HS-5 (cell line): ENCODE measurements around the gene NUP210.
"Not testable (repeated sequence)": the region's sequence is repeated elsewhere in the genome, so short reads cannot be mapped to it uniquely, and the experiment has no call there.

Source experiments
- DNase-seq: peaks from one replicate; pipeline ENCODE4 v3.0.0-alpha.2; 2012; ENCODE audit warnings: low read depth

The NUP210 gene

GRCh38 chr3:13420045-13420830 is at the start of gene NUP210:
TSS of gene NUP210 (minus strand) at chr3:13420322. CDS start at chr3:13420226, 96 bp downstream.
- no peak for DNase-seq

GRCh38 chr3:13466781-13467180 is 46.7 kb upstream of the NUP210 start:
- DNase-seq = no peak

GRCh38 chr3:13465236-13465873 is 45.2 kb upstream of the NUP210 start:
- DNase-seq = no peak

- no peak for DNase-seq
Measured at GRCh38 chr3:13463618-13464400, 43.7 kb upstream of the NUP210 start.

- DNase-seq = no peak
Measured at GRCh38 chr3:13462822-13463221, 42.7 kb upstream of the NUP210 start.

- DNase-seq = no peak
Measured at GRCh38 chr3:13462125-13462629, 42.1 kb upstream of the NUP210 start.

GRCh38 chr3:13461169-13462124 is 41.3 kb upstream of the NUP210 start:
- no peak for DNase-seq

GRCh38 chr3:13460341-13460736 is 40.2 kb upstream of the NUP210 start:
- DNase-seq = no peak

- DNase-seq = no peak
Measured at GRCh38 chr3:13459605-13460340, 39.7 kb upstream of the NUP210 start.

- no peak for DNase-seq
Measured at GRCh38 chr3:13457593-13457992, 37.5 kb upstream of the NUP210 start.

GRCh38 chr3:13455644-13456043 is 35.5 kb upstream of the NUP210 start:
- DNase-seq = no peak

- DNase-seq = peak; percentile 26
Measured at GRCh38 chr3:13452490-13453335, 32.6 kb upstream of the NUP210 start.

GRCh38 chr3:13451301-13451673 is 31.2 kb upstream of the NUP210 start:
- DNase-seq = peak; percentile 11

GRCh38 chr3:13442882-13443281 is 22.8 kb upstream of the NUP210 start:
- not testable (repeated sequence) for DNase-seq

- DNase-seq = no peak
Measured at GRCh38 chr3:13440204-13440817, 20.2 kb upstream of the NUP210 start.

GRCh38 chr3:13436213-13436612 is 16.1 kb upstream of the NUP210 start:
- DNase-seq = not testable (repeated sequence)

GRCh38 chr3:13433912-13434311 is 13.8 kb upstream of the NUP210 start:
- DNase-seq = no peak

- DNase-seq = no peak
Measured at GRCh38 chr3:13432093-13432492, 12.0 kb upstream of the NUP210 start.

GRCh38 chr3:13430411-13430875 is 10.3 kb upstream of the NUP210 start:
- DNase-seq = not testable (repeated sequence)
